Neural progenitor cell (in vitro differentiated cells): Measurements from ENCODE around the gene NFATC1.

Source experiments
- EZH2 ChIP-seq: fragments of 200-600 bp; sonication (generic); IDR thresholded peaks from 2 replicates; pipeline ENCODE4 v1.6.1; 2017; ENCODE audit warnings: antibody characterized with exemption, mild to moderate bottlenecking, moderate library complexity
- EZH2phosphoT487 ChIP-seq: fragments of 200-600 bp; sonication (generic); IDR thresholded peaks from 2 replicates; pipeline ENCODE4 v1.6.1; 2017; ENCODE audit warnings: antibody characterized with exemption
- TF ChIP-seq, protein P1 (sequence below): fragments of 200-600 bp; sonication (generic); IDR thresholded peaks from 2 replicates; pipeline ENCODE4 v1.5.1; 2017; ENCODE audit warnings: antibody characterized with exemption, mild to moderate bottlenecking

DNA sequence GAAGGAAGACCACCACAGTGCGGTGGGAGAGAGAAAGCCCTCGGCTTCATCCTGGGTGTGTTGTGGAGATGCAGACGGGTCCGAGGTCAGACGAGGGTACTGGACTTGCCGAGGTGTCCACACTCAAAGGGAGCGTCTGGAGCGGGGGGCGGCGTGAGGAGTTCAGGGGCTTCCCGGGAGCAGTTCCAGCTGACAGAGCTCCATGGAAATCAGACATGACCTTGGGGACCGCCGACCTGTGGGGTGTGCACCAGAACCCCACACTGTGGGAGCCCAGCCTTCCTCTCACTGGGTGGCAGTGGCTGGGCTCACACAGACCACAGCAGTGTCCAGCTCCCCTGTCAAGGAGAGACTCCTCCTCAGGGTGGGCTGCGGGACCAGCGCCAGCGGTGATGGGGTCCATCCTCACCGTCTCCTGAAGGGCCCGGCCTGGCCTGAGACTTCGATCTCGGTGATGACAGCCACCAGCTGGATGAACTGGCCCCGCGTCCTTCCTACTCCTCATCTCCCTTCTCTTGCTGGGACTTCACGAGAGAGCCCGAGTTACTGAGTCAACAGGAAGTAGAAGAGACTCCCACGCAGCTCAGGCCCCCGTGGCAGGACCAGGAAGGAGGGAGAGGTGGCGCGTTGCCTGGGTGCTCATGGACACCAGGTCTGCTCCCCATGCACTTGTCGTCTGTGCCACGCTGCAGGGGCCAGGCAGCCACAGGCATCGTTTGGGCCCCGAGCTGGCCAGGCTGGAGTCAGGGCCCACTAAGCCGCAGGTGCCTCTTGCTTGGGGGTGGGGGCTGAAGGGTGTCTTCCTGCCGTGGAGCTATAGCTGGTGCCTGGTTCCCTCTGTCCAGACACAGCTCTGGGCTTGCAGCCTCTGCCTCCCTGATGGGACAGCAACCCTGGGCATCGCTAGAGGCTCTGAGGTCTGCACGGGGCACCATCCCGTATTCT lies 182.0 kb downstream of the NFATC1 start:
- TF ChIP-seq, protein P1, sequence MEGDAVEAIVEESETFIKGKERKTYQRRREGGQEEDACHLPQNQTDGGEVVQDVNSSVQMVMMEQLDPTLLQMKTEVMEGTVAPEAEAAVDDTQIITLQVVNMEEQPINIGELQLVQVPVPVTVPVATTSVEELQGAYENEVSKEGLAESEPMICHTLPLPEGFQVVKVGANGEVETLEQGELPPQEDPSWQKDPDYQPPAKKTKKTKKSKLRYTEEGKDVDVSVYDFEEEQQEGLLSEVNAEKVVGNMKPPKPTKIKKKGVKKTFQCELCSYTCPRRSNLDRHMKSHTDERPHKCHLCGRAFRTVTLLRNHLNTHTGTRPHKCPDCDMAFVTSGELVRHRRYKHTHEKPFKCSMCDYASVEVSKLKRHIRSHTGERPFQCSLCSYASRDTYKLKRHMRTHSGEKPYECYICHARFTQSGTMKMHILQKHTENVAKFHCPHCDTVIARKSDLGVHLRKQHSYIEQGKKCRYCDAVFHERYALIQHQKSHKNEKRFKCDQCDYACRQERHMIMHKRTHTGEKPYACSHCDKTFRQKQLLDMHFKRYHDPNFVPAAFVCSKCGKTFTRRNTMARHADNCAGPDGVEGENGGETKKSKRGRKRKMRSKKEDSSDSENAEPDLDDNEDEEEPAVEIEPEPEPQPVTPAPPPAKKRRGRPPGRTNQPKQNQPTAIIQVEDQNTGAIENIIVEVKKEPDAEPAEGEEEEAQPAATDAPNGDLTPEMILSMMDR: no peak
- TF ChIP-seq EZH2: no peak
- no peak for TF ChIP-seq EZH2phosphoT487
